ENCODE data around the gene CBX3. TPM values are rescaled to one million over a fixed set of nuclear protein-coding genes. Genes with fewer than 3 reads are reported as not detected.

CBX3 gene
- total and polyA plus RNA-seq, 2 of the 13 experiments (the other 11 are each of a cell fraction or from before 2014, with no cell fraction given) = 53.9 to 249 TPM

DNA sequence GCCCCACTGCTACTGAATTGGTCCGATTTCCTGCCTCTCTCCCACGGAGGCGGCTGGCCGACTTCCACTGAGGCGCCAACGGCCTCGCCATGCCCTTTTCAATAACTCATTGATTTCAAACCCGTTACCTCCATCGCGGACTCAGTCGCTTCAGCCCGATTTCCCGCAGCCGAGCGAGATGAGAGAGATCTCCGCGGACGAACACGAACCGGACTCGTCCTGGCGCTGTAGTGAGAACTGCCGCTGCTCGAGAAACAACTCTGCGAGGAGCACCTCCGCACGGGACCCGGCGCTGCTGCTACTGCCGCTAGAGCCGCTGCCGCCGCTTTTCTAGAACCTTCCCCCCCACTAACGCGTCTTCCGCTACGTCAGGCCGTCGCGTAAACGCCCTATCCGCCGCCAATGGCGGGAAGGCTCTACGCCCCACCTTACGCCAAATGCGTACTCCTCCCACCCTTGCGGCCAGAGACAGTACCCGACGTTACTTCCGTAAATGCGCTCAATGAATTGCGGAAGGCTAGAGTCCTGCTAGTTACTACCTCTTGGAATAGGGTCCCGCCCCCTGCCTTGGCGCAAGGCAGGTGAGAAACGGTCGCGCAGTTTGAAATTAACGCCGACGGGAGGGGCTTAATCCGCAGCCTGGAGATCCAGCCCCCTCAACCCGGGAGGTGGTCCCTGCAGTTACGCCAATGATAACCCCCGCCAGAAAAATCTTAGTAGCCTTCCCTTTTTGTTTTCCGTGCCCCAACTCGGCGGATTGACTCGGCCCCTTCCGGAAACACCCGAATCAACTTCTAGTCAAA lies 900 bp upstream of the CBX3 start, which contains the start of gene HNRNPA2B1 (continued):
- TF ChIP-seq PAWR (CRISPR knock-in tag; IDR thresholded peaks at IDR 0.05; ENCODE audit: borderline replicate concordance) = no peak
- 0 out of 2 replicates have a peak, but pooled peaks have one; percentile 29 for TF ChIP-seq ZNF691 (CRISPR knock-in tag; IDR thresholded peaks at IDR 0.05; ENCODE audit: borderline replicate concordance, low read depth)
- no peak for TF ChIP-seq ZNF879 (CRISPR knock-in tag; IDR thresholded peaks at IDR 0.05)
- TF ChIP-seq, protein P1, sequence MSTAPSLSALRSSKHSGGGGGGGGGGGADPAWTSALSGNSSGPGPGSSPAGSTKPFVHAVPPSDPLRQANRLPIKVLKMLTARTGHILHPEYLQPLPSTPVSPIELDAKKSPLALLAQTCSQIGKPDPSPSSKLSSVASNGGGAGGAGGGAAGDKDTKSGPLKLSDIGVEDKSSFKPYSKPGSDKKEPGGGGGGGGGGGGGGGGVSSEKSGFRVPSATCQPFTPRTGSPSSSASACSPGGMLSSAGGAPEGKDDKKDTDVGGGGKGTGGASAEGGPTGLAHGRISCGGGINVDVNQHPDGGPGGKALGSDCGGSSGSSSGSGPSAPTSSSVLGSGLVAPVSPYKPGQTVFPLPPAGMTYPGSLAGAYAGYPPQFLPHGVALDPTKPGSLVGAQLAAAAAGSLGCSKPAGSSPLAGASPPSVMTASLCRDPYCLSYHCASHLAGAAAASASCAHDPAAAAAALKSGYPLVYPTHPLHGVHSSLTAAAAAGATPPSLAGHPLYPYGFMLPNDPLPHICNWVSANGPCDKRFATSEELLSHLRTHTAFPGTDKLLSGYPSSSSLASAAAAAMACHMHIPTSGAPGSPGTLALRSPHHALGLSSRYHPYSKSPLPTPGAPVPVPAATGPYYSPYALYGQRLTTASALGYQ (CRISPR knock-in tag; IDR thresholded peaks at IDR 0.05) = no peak
- peak; percentile 66; the same call in 1 of the 2 replicates for TF ChIP-seq ZNF350 (CRISPR knock-in tag; IDR thresholded peaks at IDR 0.05; ENCODE audit: borderline replicate concordance, low read depth)
- peak; percentile 99 for TF ChIP-seq U2AF2 (IDR thresholded peaks at IDR 0.05; ENCODE audit: low read depth, low read length)
- TF ChIP-seq MYNN (CRISPR knock-in tag; IDR thresholded peaks at IDR 0.05; ENCODE audit: low read depth) = peak; percentile 91; the same call in 1 of the 2 replicates
- TF ChIP-seq, protein P2, sequence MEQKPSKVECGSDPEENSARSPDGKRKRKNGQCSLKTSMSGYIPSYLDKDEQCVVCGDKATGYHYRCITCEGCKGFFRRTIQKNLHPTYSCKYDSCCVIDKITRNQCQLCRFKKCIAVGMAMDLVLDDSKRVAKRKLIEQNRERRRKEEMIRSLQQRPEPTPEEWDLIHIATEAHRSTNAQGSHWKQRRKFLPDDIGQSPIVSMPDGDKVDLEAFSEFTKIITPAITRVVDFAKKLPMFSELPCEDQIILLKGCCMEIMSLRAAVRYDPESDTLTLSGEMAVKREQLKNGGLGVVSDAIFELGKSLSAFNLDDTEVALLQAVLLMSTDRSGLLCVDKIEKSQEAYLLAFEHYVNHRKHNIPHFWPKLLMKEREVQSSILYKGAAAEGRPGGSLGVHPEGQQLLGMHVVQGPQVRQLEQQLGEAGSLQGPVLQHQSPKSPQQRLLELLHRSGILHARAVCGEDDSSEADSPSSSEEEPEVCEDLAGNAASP (CRISPR knock-in tag; IDR thresholded peaks at IDR 0.05; ENCODE audit: borderline replicate concordance) = peak; percentile 37; the same call in 1 of the 2 replicates
- no peak for TF ChIP-seq DDIT3 (CRISPR knock-in tag; IDR thresholded peaks at IDR 0.05)
- TF ChIP-seq, protein P3, sequence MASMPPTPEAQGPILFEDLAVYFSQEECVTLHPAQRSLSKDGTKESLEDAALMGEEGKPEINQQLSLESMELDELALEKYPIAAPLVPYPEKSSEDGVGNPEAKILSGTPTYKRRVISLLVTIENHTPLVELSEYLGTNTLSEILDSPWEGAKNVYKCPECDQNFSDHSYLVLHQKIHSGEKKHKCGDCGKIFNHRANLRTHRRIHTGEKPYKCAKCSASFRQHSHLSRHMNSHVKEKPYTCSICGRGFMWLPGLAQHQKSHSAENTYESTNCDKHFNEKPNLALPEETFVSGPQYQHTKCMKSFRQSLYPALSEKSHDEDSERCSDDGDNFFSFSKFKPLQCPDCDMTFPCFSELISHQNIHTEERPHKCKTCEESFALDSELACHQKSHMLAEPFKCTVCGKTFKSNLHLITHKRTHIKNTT (CRISPR knock-in tag; IDR thresholded peaks at IDR 0.05) = 0 out of 2 replicates have a peak, but pooled peaks have one; percentile 25
- no peak for TF ChIP-seq PCBP1 (IDR thresholded peaks at IDR 0.05; ENCODE audit: borderline replicate concordance, low read depth, low read length)
- TF ChIP-seq ZNF496 (CRISPR knock-in tag; IDR thresholded peaks at IDR 0.05; ENCODE audit: insufficient replicate concordance) = no peak
- TF ChIP-seq HNRNPUL1 (IDR thresholded peaks at IDR 0.05; ENCODE audit: low read depth, low read length) = peak; percentile 81
- TF ChIP-seq ZNF749 (CRISPR knock-in tag; IDR thresholded peaks at IDR 0.05; ENCODE audit: borderline replicate concordance) = no peak; the same call in 1 of the 2 replicates
- TF ChIP-seq, protein P4, sequence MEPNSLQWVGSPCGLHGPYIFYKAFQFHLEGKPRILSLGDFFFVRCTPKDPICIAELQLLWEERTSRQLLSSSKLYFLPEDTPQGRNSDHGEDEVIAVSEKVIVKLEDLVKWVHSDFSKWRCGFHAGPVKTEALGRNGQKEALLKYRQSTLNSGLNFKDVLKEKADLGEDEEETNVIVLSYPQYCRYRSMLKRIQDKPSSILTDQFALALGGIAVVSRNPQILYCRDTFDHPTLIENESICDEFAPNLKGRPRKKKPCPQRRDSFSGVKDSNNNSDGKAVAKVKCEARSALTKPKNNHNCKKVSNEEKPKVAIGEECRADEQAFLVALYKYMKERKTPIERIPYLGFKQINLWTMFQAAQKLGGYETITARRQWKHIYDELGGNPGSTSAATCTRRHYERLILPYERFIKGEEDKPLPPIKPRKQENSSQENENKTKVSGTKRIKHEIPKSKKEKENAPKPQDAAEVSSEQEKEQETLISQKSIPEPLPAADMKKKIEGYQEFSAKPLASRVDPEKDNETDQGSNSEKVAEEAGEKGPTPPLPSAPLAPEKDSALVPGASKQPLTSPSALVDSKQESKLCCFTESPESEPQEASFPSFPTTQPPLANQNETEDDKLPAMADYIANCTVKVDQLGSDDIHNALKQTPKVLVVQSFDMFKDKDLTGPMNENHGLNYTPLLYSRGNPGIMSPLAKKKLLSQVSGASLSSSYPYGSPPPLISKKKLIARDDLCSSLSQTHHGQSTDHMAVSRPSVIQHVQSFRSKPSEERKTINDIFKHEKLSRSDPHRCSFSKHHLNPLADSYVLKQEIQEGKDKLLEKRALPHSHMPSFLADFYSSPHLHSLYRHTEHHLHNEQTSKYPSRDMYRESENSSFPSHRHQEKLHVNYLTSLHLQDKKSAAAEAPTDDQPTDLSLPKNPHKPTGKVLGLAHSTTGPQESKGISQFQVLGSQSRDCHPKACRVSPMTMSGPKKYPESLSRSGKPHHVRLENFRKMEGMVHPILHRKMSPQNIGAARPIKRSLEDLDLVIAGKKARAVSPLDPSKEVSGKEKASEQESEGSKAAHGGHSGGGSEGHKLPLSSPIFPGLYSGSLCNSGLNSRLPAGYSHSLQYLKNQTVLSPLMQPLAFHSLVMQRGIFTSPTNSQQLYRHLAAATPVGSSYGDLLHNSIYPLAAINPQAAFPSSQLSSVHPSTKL (CRISPR knock-in tag; IDR thresholded peaks at IDR 0.05) = peak; percentile 32; the same call in 1 of the 2 replicates
- TF ChIP-seq THAP8 (CRISPR knock-in tag; IDR thresholded peaks at IDR 0.05; ENCODE audit: borderline replicate concordance) = no peak

Data from HepG2 (cell line).